GM13977 (cell line): ENCODE results near the gene TTC28.
"Not testable (repeated sequence)": the region's sequence is repeated elsewhere in the genome, so short reads cannot be mapped to it uniquely, and the experiment has no call there.

Source experiments
- DNase-seq: peaks from one replicate; pipeline ENCODE4 v3.0.0; 2012; ENCODE audit warnings: low spot score
- in situ Hi-C: fragments of 300-500 bp; cut with MboI; formaldehyde crosslinking; loops from one replicate; pipeline ENCODE4 v1.12.0; 2022; ENCODE audit warnings: low sequenced_read_pairs, low pct_unique_long_range_greater_than_20kb, mixed read lengths, inconsistent platforms; ENCODE audit not compliant: unreplicated experiment
- TF ChIP-seq, protein P1 (sequence below): IDR thresholded peaks from 2 replicates; pipeline ENCODE4 v1.5.1; 2012; ENCODE audit warnings: mild to moderate bottlenecking, control low read depth; ENCODE audit not compliant: insufficient read depth; ENCODE audit errors: extremely low read depth, missing control alignments

The TTC28 gene

DNA sequence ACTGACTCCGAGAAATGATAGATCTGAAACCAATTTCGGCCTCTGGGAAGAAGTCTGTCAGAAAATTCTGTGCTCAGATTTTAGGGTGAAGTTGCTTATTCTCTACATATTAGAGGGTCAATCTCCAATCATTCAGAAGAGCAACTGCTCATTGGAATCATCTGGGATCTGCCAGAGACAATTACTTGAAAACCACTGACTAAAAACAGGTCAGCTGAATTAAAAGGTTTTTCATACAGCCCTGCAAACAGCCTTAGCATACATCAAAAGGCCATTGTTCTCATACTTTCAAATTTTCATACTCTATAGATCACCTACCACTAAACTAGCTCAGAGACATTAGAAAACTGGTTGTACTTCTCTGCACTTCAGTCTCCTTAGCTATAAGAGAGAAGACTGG lies 470.9 kb downstream of the TTC28 start:
- TF ChIP-seq, protein P1, sequence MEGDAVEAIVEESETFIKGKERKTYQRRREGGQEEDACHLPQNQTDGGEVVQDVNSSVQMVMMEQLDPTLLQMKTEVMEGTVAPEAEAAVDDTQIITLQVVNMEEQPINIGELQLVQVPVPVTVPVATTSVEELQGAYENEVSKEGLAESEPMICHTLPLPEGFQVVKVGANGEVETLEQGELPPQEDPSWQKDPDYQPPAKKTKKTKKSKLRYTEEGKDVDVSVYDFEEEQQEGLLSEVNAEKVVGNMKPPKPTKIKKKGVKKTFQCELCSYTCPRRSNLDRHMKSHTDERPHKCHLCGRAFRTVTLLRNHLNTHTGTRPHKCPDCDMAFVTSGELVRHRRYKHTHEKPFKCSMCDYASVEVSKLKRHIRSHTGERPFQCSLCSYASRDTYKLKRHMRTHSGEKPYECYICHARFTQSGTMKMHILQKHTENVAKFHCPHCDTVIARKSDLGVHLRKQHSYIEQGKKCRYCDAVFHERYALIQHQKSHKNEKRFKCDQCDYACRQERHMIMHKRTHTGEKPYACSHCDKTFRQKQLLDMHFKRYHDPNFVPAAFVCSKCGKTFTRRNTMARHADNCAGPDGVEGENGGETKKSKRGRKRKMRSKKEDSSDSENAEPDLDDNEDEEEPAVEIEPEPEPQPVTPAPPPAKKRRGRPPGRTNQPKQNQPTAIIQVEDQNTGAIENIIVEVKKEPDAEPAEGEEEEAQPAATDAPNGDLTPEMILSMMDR = no peak
- no peak for DNase-seq
- in situ Hi-C loops = no loop called here

DNA sequence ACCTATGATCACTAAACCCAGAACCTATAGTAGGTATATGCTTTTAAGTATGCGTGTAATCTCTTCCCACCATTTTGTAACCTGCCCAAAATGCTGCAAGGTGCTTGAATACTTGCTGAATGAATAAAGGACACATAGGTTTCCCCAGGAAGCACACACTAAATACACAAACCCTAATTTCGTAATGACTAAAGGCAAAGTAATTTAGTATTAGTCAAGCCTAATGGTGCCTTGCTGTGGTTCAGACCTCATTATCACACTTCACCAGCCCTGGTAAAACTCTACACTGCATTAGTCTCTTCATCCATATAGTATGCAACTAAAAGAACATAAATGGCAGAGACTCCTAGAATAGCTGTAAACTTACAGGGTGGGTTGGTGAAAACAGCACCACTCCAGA lies 471.6 kb downstream of the TTC28 start:
- in situ Hi-C loops = no loop called here
- TF ChIP-seq, protein P1 = no peak
- DNase-seq = no peak

DNA sequence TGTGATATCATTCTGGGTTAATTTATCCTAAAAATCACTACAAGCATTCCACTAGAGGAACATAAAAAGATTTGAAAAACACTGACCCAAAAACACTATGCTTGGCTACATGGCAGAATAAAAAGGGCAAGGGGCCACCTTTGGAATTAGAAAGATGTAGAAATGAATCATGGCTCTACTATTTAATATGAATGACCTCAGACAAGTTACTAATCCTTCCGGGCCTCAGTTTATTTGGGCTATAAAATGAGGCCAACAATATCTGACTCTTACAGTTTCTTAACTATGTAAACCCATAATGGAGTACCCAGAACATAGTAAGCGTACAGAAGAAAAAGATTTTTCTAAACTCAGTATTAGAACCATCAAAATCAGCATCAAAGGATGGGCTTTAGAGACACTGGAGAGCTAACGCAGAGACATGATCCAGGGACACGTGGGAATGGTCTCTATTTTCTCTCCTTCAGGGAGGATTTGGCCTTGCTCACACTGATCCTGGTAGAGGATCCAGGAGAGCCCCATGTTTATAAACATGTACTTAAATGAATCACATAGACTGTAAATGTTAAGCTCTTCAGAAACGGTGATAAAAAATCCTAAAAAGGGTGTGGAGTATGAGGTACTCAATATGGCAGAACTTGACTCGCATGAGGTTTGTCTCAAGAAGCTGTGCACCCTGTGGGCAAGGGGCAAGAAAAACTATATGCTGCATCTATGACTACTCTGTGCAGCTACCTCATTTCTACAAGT lies 472.2 kb downstream of the TTC28 start:
- TF ChIP-seq, protein P1 = no peak
- in situ Hi-C loops = no loop called here
- DNase-seq = no peak

DNA sequence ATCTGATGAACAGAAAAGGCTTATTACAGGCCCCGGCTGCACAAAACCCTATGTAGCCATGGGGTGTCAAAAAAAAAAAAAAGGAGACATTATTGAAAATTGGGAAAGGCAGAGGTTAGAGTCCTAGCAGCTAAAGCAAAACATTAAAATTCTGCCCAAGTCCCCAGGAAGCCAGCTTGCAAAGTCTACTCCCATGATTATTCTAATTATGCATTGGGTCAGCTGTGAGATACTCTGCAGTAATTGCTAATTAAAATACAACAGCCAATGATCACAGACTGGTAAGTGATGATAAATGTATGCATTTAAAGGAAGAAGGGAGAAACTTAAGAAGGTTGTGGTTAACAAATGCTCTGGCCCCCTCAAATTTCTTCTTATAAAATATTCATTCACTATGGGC lies 473.7 kb downstream of the TTC28 start:
- TF ChIP-seq, protein P1 = no peak
- DNase-seq = no peak
- in situ Hi-C loops = no loop called here

DNA sequence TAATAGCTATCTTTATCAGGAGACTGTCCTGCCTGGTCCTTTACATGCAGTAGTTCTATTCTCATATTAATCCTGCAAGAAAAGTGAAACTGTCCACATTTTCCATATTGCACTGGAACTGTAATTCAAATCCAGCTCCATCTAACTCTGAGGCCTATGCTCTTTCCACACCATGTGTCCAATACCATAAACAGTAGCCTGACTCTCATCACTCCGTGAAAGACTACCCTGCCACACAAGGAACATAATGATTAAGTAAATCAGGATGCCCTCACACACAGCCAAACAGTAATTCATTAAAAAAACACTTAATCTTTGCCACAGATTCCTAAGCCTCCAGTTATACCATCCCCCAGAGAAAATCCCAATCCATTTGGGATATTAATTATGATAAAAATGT lies 475.3 kb downstream of the TTC28 start:
- in situ Hi-C loops = no loop called here

DNA sequence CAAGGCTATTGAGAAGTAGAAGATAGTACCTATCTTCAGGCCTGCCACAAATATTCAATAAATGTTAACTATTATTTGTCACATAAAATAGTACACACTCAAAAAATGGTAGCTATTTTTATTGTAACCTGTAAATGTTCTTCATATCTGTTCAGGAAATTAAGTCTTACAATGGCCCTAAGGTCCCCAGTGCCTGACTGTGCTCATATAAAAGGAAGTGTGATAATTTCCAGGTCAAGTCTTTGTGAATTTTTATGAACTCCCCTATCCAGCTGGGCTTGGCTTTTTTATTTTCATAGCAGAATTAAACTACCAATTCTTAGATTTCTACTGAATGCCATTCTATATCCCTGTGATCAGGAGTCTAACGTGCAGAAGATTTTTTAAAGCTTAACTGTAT lies 476.4 kb downstream of the TTC28 start:
- TF ChIP-seq, protein P1 = no peak
- DNase-seq = no peak
- in situ Hi-C loops = no loop called here

More for the DNA sequence above, 475.3 kb downstream of the TTC28 start:
- no peak for DNase-seq
- TF ChIP-seq, protein P1 = no peak

DNA sequence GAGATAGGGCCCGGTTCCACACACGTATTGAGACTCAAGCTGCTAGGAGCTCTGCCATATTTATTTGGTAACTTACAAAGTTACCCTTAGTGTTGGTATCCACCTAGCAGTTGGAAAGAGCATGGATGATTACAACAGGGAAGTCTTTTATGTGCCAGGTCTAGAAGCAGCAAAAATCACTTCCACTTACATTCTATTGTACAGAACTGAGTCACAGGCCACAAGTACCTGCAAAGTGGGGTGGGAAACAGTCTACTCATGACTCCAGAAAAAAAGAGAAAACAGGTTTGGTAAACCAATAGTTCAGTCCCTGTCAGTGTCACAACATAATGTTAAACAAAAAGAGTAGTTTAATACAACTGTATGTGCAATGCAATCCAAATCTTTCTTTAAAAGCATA lies 480.9 kb downstream of the TTC28 start:
- in situ Hi-C loops = no loop called here
- TF ChIP-seq, protein P1 = no peak
- no peak for DNase-seq

DNA sequence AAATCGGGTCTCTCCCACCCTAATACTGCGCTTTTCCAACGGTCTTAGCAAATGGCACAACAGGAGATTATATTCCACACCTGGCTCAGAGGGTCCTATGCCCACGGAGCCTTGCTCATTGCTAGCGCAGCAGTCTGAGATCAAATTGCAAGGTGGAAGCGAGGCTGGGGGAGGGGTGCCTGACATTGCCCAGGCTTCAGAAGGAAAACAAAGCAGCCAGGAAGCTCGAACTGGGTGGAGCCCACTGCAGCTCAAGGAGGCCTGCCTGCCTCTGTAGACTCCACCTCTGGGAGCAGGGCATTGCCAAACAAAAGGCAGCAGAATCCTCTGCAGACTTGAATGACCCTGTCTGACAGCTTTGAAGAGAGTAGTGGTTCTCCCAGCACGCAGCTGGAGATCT lies 488.1 kb downstream of the TTC28 start:
- DNase-seq, in situ Hi-C loops: not testable (repeated sequence)
